ENCODE results near the gene TIMM23B.
"Not testable (repeated sequence)": the region's sequence is repeated elsewhere in the genome, so short reads cannot be mapped to it uniquely, and the experiment has no call there.

TIMM23B gene

DNA sequence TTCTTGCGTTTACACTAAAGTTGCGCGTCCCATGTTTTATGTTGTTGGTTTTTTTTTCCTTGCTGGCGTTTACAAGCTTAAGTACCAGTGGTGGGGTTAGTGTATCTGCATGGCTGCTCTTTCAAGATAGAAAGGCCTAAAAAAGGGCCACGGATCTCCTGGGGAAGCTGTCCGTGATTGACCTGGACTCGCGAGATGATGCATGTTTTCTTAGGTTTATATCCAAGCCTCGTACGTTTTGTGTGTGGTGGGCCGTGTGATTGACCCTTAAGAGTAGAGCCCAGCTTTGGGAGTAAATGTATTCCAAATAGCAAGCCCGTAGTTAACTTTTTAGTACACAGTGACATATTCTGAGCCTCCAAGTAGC lies 469 bp downstream of the TIMM23B start:
- H3K9me3 ChIP-seq; intact Hi-C loops (cut with DNase I; ENCODE audit: low total_unique reads); H3K36me3 ChIP-seq; DNase-seq; H3K27me3 ChIP-seq: not testable (repeated sequence)
- peak overlapping the region; percentile 82 to 90 for H3K4me3 ChIP-seq
- peak overlapping the region; percentile 72 to 76 for H3K27ac ChIP-seq
- H3K4me1 ChIP-seq, result peaks cover 0 to 26% (median 8%) of the 10 kb centered on the region in 4 donors

DNA sequence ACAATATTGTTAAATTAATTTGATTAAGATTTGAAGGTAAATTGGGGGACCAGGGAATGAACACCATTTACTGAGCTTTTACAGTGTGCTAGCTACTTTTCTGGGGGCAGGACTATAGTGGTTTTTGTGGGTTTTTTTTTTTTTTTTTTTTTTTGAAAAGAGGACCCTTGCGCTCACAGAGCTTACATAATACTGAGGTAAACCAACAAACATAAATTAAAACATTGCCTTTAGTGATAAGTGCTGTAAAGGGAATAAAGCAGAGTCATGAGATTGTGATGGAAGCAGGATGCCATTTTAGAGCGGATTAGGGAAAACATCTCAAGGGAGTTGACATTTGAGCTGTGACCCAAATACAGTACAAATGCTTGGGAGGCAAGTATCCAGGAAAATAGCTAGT lies 1.8 kb downstream of the TIMM23B start:
- H3K9me3 ChIP-seq; intact Hi-C loops (cut with DNase I; ENCODE audit: low total_unique reads); H3K27me3 ChIP-seq; H3K27ac ChIP-seq; DNase-seq; H3K4me3 ChIP-seq: not testable (repeated sequence)
- Histone ChIP-seq H3K36me3 (peaks cover 0 to 14% (median 13%) of the 10 kb centered on the region in 3 donors), H3K4me1 (peaks cover 0 to 26% (median 8%) of the 10 kb centered on the region in 4 donors)

DNA sequence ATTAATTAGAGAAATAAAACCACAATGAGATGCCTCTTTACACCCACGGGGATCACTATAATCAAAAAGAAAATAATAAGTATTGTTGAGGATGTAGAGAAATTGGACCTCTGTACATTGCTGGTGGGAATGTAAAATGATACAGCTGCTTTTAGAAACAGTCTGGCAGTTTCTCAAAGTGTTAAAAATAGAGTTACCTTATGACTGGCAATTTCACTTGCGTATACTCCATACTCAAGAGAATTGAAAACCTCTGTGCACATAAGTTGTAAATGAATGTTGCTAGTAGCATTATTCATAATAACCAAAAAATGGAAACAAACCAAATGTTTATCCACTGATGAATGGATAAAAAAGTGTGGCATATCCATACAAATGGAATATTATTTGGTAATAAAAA lies 6.3 kb downstream of the TIMM23B start:
- H3K27ac ChIP-seq; H3K9me3 ChIP-seq; H3K4me3 ChIP-seq; H3K4me1 ChIP-seq; H3K27me3 ChIP-seq; DNase-seq; intact Hi-C loops (cut with DNase I; ENCODE audit: low total_unique reads): not testable (repeated sequence)
- peaks cover 0 to 17% (median 13%) of the 10 kb centered on the region in 3 donors for H3K36me3 ChIP-seq

DNA sequence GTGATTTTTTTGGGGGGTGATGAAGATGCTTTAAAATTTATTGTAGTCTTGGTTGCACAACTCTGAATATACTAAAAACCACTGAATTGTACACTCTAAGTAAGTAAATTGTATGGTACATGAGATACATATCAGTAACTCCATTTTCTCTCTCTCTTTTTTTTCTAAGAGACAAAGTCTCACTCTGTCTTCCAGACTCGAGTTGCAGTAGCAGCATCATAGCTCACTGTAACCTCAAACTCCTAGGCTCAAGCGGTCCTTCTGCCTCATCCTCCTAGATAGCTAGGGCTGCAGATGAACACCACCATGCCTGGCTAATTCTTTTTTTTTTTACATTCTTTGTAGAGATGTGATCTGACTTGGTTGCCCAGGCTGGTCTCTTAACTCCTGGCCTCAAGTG lies 6.9 kb downstream of the TIMM23B start:
- H3K9me3 ChIP-seq; H3K27me3 ChIP-seq; H3K27ac ChIP-seq; DNase-seq; H3K4me1 ChIP-seq; H3K4me3 ChIP-seq; intact Hi-C loops (cut with DNase I; ENCODE audit: low total_unique reads): not testable (repeated sequence)
- H3K36me3 ChIP-seq, result peaks cover 0 to 17% (median 13%) of the 10 kb centered on the region in 3 donors

DNA sequence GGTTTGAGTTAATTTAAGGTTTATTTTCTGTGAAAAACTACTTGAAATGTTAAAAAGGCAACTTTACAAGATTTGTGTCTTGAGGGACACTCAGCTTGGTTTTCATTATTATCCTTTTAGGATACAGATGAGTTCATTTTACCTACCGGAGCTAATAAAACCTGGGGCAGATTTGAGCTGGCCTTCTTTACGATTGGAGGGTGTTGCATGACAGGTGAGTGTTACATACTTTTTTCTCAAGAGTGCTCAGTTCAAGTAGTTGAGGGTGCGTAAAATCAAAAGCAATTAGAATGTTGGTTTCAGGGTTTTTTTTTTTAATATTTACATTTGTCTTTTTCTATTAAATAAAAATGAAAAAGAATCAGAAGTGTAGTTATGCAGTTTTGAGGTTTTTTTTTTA lies 10.2 kb downstream of the TIMM23B start:
- intact Hi-C loops (cut with DNase I; ENCODE audit: low total_unique reads); DNase-seq; H3K4me1 ChIP-seq; H3K4me3 ChIP-seq; H3K9me3 ChIP-seq; H3K27me3 ChIP-seq; H3K27ac ChIP-seq: not testable (repeated sequence)
- H3K36me3 ChIP-seq, result peaks cover 10 to 30% (median 21%) of the 10 kb centered on the region in 3 donors

DNA sequence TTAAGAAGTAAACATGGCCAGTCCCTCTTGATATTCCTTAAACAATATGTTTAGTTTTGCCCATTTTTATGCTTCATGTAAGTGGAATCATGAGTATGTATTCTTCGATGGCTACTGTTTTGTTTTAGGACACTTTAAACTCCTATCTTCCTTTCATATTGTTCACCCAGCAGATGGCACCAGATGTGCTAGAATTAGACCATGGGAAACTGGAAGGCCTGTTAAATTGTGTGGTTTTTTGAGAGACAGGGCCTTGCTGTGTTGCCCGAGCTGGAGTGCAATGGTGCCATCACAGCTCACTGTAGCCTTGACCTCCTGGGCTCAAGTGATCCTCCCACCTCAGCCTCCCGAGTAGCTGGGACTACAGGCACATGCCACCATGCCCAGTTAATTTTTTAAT lies 11.3 kb downstream of the TIMM23B start:
- intact Hi-C loops (cut with DNase I; ENCODE audit: low total_unique reads), result not testable (repeated sequence)

DNA sequence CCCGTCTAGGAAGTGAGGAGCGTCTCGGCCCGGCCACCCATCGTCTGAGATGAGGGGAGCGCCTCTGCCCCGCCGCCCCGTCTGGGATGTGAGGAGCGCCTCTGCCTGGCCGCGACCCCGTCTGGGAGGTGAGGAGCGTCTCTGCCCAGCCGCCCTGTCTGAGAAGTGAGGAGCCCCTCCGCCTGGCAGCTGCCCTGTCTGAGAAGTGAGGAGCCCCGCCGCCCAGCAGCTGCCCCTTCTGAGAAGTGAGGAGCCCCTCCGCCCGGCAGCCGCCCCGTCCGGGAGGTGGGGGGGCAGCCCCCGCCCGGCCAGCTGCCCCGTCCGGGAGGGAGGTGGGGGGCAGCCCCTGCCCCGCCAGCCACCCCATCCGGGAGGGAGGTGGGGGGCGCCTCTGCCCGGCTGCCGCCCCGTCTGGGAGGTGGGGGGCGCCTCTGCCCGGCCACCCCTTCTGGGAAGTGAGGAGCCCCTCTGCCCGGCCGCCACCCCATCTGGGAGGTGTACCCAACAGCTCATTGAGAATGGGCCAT lies 28.5 kb downstream of the TIMM23B start:
- H3K36me3 ChIP-seq, result peaks cover 0 to 15% (median 11%) of the 10 kb centered on the region in 3 donors
- H3K9me3 ChIP-seq; H3K27me3 ChIP-seq; intact Hi-C loops (cut with DNase I; ENCODE audit: low total_unique reads); DNase-seq; H3K4me3 ChIP-seq; H3K27ac ChIP-seq; H3K4me1 ChIP-seq: not testable (repeated sequence)

More for the DNA sequence above, 11.3 kb downstream of the TIMM23B start:
- not testable (repeated sequence) for H3K4me1 ChIP-seq, H3K9me3 ChIP-seq, H3K4me3 ChIP-seq, H3K27ac ChIP-seq, DNase-seq, H3K27me3 ChIP-seq
- peaks cover 10 to 31% (median 14%) of the 10 kb centered on the region in 3 donors for H3K36me3 ChIP-seq

DNA sequence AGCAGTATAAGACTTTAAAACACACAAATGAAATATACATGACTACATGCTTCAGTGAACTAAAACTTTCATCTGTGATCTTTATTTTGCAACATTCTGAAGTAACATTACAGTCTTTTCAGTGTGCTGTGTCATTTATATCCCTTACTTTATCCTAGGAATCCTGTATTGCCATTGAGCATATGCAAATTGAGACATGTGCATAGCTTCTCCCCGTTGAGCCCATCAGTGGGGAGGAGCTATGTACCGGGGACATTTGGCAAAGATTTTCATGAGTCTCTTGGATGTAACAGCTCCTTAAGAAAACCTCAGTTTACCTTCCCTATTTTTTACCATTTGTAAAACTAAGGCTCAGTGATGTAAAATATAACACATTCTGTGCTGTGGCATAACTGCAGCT lies 29.6 kb downstream of the TIMM23B start:
- intact Hi-C loops (cut with DNase I; ENCODE audit: low total_unique reads), result not testable (repeated sequence)

DNA sequence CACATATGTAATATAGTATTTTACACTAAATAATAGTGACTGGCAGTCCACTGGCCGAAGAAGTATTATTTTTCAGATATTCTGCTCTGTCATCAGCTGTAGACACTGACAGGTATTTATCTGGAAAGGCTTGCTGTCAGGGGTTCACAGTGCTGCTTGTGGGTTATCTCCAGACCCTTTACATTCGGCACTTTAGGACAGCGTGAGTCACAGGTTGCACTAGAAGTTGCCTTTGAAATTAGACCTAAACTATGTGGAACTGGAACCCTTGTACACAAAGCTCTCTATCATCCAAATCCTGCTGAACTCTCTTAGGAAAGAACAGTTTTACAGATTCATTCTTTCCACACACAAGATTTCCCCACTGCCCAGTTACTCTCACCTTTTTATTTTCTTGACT lies 30.2 kb downstream of the TIMM23B start:
- DNase-seq; H3K4me1 ChIP-seq; H3K27me3 ChIP-seq; intact Hi-C loops (cut with DNase I; ENCODE audit: low total_unique reads); H3K9me3 ChIP-seq; H3K27ac ChIP-seq; H3K4me3 ChIP-seq: not testable (repeated sequence)
- H3K36me3 ChIP-seq, result peaks cover 0 to 15% (median 11%) of the 10 kb centered on the region in 3 donors

More for the DNA sequence above, 29.6 kb downstream of the TIMM23B start:
- H3K27ac ChIP-seq, H3K27me3 ChIP-seq, DNase-seq, H3K4me3 ChIP-seq, H3K9me3 ChIP-seq, H3K4me1 ChIP-seq: not testable (repeated sequence)
- H3K36me3 ChIP-seq, result peaks cover 0 to 15% (median 11%) of the 10 kb centered on the region in 3 donors

DNA sequence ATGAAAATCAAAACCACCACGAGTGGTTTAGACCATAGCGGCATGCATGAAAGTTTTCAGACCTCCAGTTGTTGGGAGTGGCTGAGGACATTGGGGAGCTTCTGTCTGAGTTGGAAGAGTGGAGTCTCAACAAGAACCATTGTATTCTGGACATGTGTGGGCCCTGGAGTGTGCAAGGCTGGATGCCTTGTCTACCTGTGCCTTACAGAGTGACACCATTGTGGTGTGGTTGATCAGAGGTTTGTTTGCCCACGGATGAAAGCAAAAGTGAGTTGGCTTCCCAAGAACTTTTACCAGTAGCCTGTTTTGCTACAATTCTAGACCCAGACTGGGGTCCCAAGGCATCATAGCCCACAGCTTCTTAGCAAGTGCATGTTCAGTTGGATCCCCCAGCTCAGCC lies 35.9 kb downstream of the TIMM23B start:
- H3K27ac ChIP-seq; H3K4me3 ChIP-seq; H3K4me1 ChIP-seq; DNase-seq; intact Hi-C loops (cut with DNase I; ENCODE audit: low total_unique reads); H3K27me3 ChIP-seq; H3K9me3 ChIP-seq: not testable (repeated sequence)
- peaks cover 0 to 15% (median 7%) of the 10 kb centered on the region in 3 donors for H3K36me3 ChIP-seq

DNA sequence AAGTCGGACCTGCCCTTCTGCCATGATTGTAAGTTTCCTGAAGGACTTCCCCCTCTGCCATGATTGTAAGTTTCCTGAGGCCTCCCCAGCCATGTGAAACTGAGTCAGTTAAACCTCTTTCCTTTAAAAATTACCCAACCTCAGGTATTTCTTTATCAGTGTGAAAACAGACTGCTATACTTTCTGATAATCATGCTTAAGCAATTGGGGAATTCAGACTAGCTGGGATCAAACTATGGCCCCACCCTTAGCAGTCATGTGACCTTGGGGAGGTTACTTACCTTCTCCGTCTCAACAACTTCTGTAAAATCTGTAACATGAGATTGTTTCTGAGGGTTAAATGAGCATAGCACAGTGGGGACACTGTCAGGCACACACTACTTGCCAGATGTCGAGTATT lies 45.4 kb downstream of the TIMM23B start:
- H3K4me3 ChIP-seq; H3K9me3 ChIP-seq; H3K4me1 ChIP-seq; intact Hi-C loops (cut with DNase I; ENCODE audit: low total_unique reads); H3K27me3 ChIP-seq; DNase-seq; H3K27ac ChIP-seq: not testable (repeated sequence)
- H3K36me3 ChIP-seq, result peaks cover 1 to 10% (median 2%) of the 10 kb centered on the region in 3 donors

DNA sequence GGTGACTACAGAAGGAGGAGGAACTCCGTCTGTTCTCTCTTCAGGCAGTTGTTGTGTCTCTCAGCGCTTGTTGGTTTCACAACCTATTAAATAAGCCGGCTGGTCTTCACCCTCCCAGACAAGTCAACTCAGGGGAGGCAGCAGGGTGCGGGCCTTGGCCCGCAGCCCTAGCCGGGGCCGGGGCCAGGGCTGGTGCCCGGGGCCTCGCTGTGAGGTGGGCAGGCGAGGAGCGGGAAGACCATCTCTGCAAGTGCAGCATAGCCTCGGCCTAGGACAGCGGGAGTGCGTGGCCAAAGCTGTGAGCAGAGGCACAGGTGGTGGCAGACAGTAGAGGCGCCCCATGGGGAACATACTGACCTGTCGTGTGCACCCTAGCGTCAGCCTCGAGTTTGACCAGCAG lies 46.5 kb downstream of the TIMM23B start, which contains the start of gene AGAP6:
Gene AGAP6 (plus strand): TSS at position 31 of the 400 bp plus-strand sequence. CDS start 310 bp downstream, at position 341.
- H3K27me3 ChIP-seq; intact Hi-C loops (cut with DNase I; ENCODE audit: low total_unique reads); DNase-seq; H3K27ac ChIP-seq; H3K4me1 ChIP-seq; H3K9me3 ChIP-seq; H3K4me3 ChIP-seq: not testable (repeated sequence)
- peaks cover 5 to 15% (median 9%) of the 10 kb centered on the region in 3 donors for H3K36me3 ChIP-seq

DNA sequence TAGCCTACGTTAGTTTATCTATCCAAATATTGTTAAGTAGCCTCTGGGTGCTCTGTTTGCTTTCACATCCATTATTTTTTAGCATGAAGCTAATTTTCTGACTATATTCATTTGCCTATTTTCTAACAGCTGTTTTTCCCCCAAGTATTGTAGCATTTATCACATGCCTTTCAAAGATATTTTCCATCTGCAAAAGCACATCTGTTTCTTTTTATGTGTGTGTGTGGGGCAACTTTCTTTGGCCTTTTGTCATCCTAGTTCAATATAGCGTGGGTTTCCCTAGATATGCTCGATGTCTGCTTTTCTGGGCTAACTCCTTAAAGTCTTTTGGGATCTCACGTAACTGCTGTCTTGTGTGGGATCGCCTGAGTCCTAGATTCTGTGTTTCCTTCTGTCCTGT lies 53.5 kb downstream of the TIMM23B start:
- H3K27ac ChIP-seq, H3K27me3 ChIP-seq, H3K4me1 ChIP-seq: not testable (repeated sequence)

DNA sequence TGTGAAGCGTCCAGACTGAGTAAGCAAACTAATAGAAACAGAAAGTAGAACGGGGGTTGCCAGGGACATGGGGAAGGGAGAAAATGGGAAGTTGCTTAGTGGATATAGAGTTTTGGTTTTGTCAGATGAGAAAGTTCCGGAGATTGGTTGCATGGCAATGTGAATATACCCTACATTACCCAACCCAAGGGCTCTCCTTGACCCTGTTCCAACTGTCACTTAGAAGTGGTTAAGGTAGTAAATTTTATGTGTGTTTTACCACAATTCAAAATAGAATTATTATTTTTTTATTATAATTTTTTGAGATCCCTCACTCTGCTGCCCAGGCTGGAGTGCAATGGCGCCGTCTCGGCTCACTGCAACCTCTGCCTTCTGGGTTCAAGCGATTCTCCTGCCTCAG lies 72.2 kb downstream of the TIMM23B start:
- H3K9me3 ChIP-seq; H3K4me1 ChIP-seq; intact Hi-C loops (cut with DNase I; ENCODE audit: low total_unique reads); H3K27ac ChIP-seq; H3K4me3 ChIP-seq; DNase-seq; H3K27me3 ChIP-seq: not testable (repeated sequence)
- H3K36me3 ChIP-seq, result peaks cover under 1 to 11% (median 1%) of the 10 kb centered on the region in 3 donors

More for the DNA sequence above, 53.5 kb downstream of the TIMM23B start:
- H3K36me3 ChIP-seq, result peaks cover 5 to 10% (median 10%) of the 10 kb centered on the region in 3 donors
- DNase-seq; H3K4me3 ChIP-seq; intact Hi-C loops (cut with DNase I; ENCODE audit: low total_unique reads); H3K9me3 ChIP-seq: not testable (repeated sequence)
